Amniotic stem cell (primary cell): ENCODE measurements around the gene CLTCL1.
"Not testable (repeated sequence)": the region's sequence is repeated elsewhere in the genome, so short reads cannot be mapped to it uniquely, and the experiment has no call there.

Experiments
- DNase-seq: peaks from one replicate; lab custom pipeline; 2025; lab: John Stamatoyannopoulos, UW

The CLTCL1 gene

GRCh38 chr22:19290400-19291217 lies 910 bp downstream of the CLTCL1 start:
- DNase-seq, result no peak

- no peak for DNase-seq
Observed at GRCh38 chr22:19289475-19290161, 1.9 kb downstream of the CLTCL1 start.

GRCh38 chr22:19287889-19288288 lies 3.6 kb downstream of the CLTCL1 start:
- no peak for DNase-seq

- DNase-seq, result no peak
Observed at GRCh38 chr22:19287076-19287707, 4.3 kb downstream of the CLTCL1 start.

GRCh38 chr22:19285831-19286230 lies 5.7 kb downstream of the CLTCL1 start:
- no peak for DNase-seq

- not testable (repeated sequence) for DNase-seq
Observed at GRCh38 chr22:19279143-19279542, 12.4 kb downstream of the CLTCL1 start.

- no peak for DNase-seq
Observed at GRCh38 chr22:19277785-19278184, 13.7 kb downstream of the CLTCL1 start.

- DNase-seq, result no peak
Observed at GRCh38 chr22:19275919-19276600, 15.5 kb downstream of the CLTCL1 start.

- no peak for DNase-seq
Observed at GRCh38 chr22:19275513-19275912, 16.0 kb downstream of the CLTCL1 start.

GRCh38 chr22:19275104-19275503 lies 16.4 kb downstream of the CLTCL1 start:
- no peak for DNase-seq

- no peak for DNase-seq
Observed at GRCh38 chr22:19271856-19272535, 19.5 kb downstream of the CLTCL1 start.

GRCh38 chr22:19271273-19271855 lies 20.2 kb downstream of the CLTCL1 start:
- DNase-seq, result no peak

GRCh38 chr22:19270873-19271272 lies 20.6 kb downstream of the CLTCL1 start:
- DNase-seq, result no peak

- no peak for DNase-seq
Observed at GRCh38 chr22:19266547-19267086, 24.9 kb downstream of the CLTCL1 start.

GRCh38 chr22:19265779-19266178 lies 25.7 kb downstream of the CLTCL1 start:
- DNase-seq, result no peak

GRCh38 chr22:19260804-19261203 lies 30.7 kb downstream of the CLTCL1 start:
- no peak for DNase-seq

- no peak for DNase-seq
Observed at GRCh38 chr22:19260194-19260593, 31.3 kb downstream of the CLTCL1 start.

- DNase-seq, result not testable (repeated sequence)
Observed at GRCh38 chr22:19258968-19259288, 32.6 kb downstream of the CLTCL1 start.

- DNase-seq, result no peak
Observed at GRCh38 chr22:19258371-19258770, 33.1 kb downstream of the CLTCL1 start.

- not testable (repeated sequence) for DNase-seq
Observed at GRCh38 chr22:19256362-19256761, 35.2 kb downstream of the CLTCL1 start.

GRCh38 chr22:19253143-19253542 lies 38.4 kb downstream of the CLTCL1 start:
- no peak for DNase-seq
